GM23338 (cell line): ENCODE measurements around the gene AFAP1L2.

ENCODE experiments used
- EZH2 ChIP-seq: fragments of 200-600 bp; sonication (generic); IDR thresholded peaks from one replicate; pipeline ENCODE4 v1.8.0; 2017; ENCODE audit warnings: antibody characterized with exemption, mild to moderate bottlenecking, low read depth; ENCODE audit not compliant: unreplicated experiment
- TF ChIP-seq, protein P1 (sequence below), 2 experiments: fragments of 200-600 bp in 1 of 2; sonication (generic) in 1 of 2; conservative IDR thresholded peaks; 2 replicates each; pipeline versions ENCODE4 v1.5.1 to v1.6.1; 2016 to 2017; ENCODE audit warnings: antibody characterized with exemption in 2 of 2, low read depth in 2 of 2, mild to moderate bottlenecking in 2 of 2, moderate library complexity in 1 of 2

DNA sequence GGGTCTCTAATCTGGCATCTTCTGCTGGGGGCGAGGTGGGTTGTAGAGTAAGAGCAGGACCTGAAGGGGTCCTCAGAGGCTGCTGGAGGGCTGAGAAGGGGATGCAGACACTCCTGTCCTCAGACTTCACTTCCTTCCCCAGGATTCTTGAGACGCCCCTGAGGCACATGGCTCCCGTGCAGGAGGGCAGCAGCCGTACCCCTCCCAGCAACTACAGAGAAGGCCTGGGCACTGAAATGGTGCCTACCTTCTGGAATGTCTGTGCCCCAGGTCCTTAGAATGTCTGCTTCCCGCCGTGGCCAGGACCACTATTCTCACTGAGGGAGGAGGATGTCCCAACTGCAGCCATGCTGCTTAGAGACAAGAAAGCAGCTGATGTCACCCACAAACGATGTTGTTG lies 113.2 kb downstream of the AFAP1L2 start:
- TF ChIP-seq, protein P1, sequence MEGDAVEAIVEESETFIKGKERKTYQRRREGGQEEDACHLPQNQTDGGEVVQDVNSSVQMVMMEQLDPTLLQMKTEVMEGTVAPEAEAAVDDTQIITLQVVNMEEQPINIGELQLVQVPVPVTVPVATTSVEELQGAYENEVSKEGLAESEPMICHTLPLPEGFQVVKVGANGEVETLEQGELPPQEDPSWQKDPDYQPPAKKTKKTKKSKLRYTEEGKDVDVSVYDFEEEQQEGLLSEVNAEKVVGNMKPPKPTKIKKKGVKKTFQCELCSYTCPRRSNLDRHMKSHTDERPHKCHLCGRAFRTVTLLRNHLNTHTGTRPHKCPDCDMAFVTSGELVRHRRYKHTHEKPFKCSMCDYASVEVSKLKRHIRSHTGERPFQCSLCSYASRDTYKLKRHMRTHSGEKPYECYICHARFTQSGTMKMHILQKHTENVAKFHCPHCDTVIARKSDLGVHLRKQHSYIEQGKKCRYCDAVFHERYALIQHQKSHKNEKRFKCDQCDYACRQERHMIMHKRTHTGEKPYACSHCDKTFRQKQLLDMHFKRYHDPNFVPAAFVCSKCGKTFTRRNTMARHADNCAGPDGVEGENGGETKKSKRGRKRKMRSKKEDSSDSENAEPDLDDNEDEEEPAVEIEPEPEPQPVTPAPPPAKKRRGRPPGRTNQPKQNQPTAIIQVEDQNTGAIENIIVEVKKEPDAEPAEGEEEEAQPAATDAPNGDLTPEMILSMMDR (conservative IDR thresholded peaks at IDR 0.05; ENCODE audit: low read depth in 2 of 2): no peak
- TF ChIP-seq EZH2: no peak
